HepG2 (cell line): ENCODE measurements around the gene CFAP45. TPM values are rescaled to one million over a fixed set of nuclear protein-coding genes. Genes with fewer than 3 reads are reported as not detected.

ENCODE experiments used
- ATAC-seq: fragments of 200-7000 bp; cut with Tn5 transposase; 3 replicates; pipeline ENCODE4 v1.9.1; 2020; ENCODE audit warnings: mild to moderate bottlenecking, moderate library complexity
- BruUV-seq: library from RNA; stranded (reverse); fragments of 400-500 nt; replicated peaks from 2 replicates; lab custom pipeline; 2021; lab: Mats Ljungman, UMichigan
- CTCF ChIA-PET: fragments of 300-600 bp; formaldehyde crosslinking; extraction: SDS; loops from one replicate; lab custom pipeline; 2021; ENCODE audit warnings: low total read pairs, inconsistent platforms, low intra/inter-chr PET ratio; lab: Yijun Ruan, JAX
- POLR2A ChIA-PET: fragments of 350-600 bp; sonication (Branson Sonifier 250); formaldehyde crosslinking; loops from one replicate; lab custom pipeline; 2020; ENCODE audit warnings: antibody characterized with exemption, inconsistent platforms; lab: Yijun Ruan, JAX
- DNase-seq: peaks from one replicate; pipeline ENCODE4 v3.0.0-alpha.2; 2015; ENCODE audit warnings: low spot score
- FAIRE-seq: peaks from 3 replicates; lab custom pipeline; 2011; peaks lifted over from hg19 to GRCh38; lab: Jason Lieb, UNC
- H2AFZ ChIP-seq: one replicate; pipeline ENCODE4 v1.6.1; 2011; ENCODE audit warnings: low read length, inconsistent platforms
- H3K27ac ChIP-seq: fragments of 300-600 bp; 3 replicates; pipeline ENCODE4 v1.8.0; 2011; ENCODE audit warnings: mixed run types, mild to moderate bottlenecking, mixed read lengths, low read length, inconsistent platforms; ENCODE audit not compliant: insufficient read depth; ENCODE audit errors: extremely low read length
- H3K27me3 ChIP-seq, 2 experiments: fragments of 200-600 bp in 1 of 2; 2 replicates in 1 of 2; 3 replicates in 1 of 2; pipeline versions ENCODE4 v1.6.0 to v1.8.0; 2011; ENCODE audit warnings: low read length in 2 of 2, mild to moderate bottlenecking in 2 of 2, moderate library complexity in 2 of 2, inconsistent platforms in 1 of 2; ENCODE audit not compliant: insufficient read depth in 2 of 2, control insufficient read depth in 1 of 2
- H3K36me3 ChIP-seq, 2 experiments: fragments of 200-600 bp in 1 of 2; replicated peaks in 1 of 2; 2 replicates in 1 of 2; 3 replicates in 1 of 2; pipeline versions ENCODE4 v1.5.1 to v1.8.0; 2011; ENCODE audit warnings: low read length in 2 of 2, inconsistent platforms in 1 of 2; ENCODE audit not compliant: insufficient read depth in 2 of 2, control insufficient read depth in 1 of 2
- H3K4me1 ChIP-seq: 2 replicates; pipeline ENCODE4 v1.5.1; 2012; ENCODE audit warnings: low read length, inconsistent platforms; ENCODE audit not compliant: insufficient read depth
- H3K4me2 ChIP-seq: 2 replicates; pipeline ENCODE4 v1.6.0; 2011; ENCODE audit warnings: low read depth, low read length, inconsistent platforms
- H3K4me3 ChIP-seq, 3 experiments: fragments of 200-600 bp in 1 of 3; sonication (generic), shearing (Covaris generic) in 1 of 3; replicated peaks in 1 of 3; 2 replicates each; pipeline ENCODE4 v1.5.1; 2011 to 2016; ENCODE audit warnings: low read length in 3 of 3, inconsistent platforms in 2 of 3, low read depth in 2 of 3, mild to moderate bottlenecking in 2 of 3, control low read depth in 1 of 3, mixed read lengths in 1 of 3; ENCODE audit not compliant: insufficient read depth in 1 of 3
- H3K79me2 ChIP-seq: one replicate; pipeline ENCODE4 v1.6.1; 2011; ENCODE audit warnings: low read length, inconsistent platforms; ENCODE audit not compliant: insufficient read depth
- H3K9ac ChIP-seq: 2 replicates; pipeline ENCODE4 v1.6.0; 2011; ENCODE audit warnings: mild to moderate bottlenecking, low read depth, low read length, inconsistent platforms; ENCODE audit not compliant: insufficient read depth
- H3K9me3 ChIP-seq: 2 replicates; pipeline ENCODE4 v1.5.1; 2012; ENCODE audit warnings: mild to moderate bottlenecking, low read length
- H4K20me1 ChIP-seq: 2 replicates; pipeline ENCODE4 v1.6.0; 2011; ENCODE audit warnings: inconsistent platforms, mild to moderate bottlenecking, low read length, moderate library complexity; ENCODE audit not compliant: insufficient read depth
- CSRNP2 ChIP-seq: sonication (generic); formaldehyde crosslinking; conservative IDR thresholded peaks from 2 replicates; pipeline ENCODE4 v1.8.0; 2022; ENCODE audit warnings: low read depth, missing genetic modification reagents
- HNRNPUL1 ChIP-seq: fragments of 200-400 bp; formaldehyde crosslinking; IDR thresholded peaks from 2 replicates; pipeline ENCODE4 v1.6.1; 2017; ENCODE audit warnings: low read depth, mild to moderate bottlenecking, low read length, moderate library complexity
- ISL2 ChIP-seq: sonication (generic); formaldehyde crosslinking; IDR thresholded peaks from 2 replicates; pipeline ENCODE4 v1.5.0; 2020; ENCODE audit warnings: missing genetic modification reagents
- MED13 ChIP-seq: sonication (generic); formaldehyde crosslinking; IDR thresholded peaks from 2 replicates; pipeline ENCODE4 v1.5.0; 2020; ENCODE audit warnings: missing genetic modification reagents
- TP53 ChIP-seq: sonication (generic); formaldehyde crosslinking; conservative IDR thresholded peaks from 2 replicates; pipeline ENCODE4 v1.4.0; 2020; ENCODE audit warnings: missing genetic modification reagents
- YEATS4 ChIP-seq: sonication (generic); formaldehyde crosslinking; IDR thresholded peaks from 2 replicates; pipeline ENCODE4 v1.4.0; 2020; ENCODE audit warnings: missing genetic modification reagents, borderline replicate concordance
- ZNF264 ChIP-seq: sonication (generic); formaldehyde crosslinking; IDR thresholded peaks from 2 replicates; pipeline ENCODE4 v1.4.0; 2020; ENCODE audit warnings: missing genetic modification reagents
- ZNF782 ChIP-seq: sonication (generic); formaldehyde crosslinking; IDR thresholded peaks from 2 replicates; pipeline ENCODE4 v1.4.0; 2020; ENCODE audit warnings: missing genetic modification reagents, mild to moderate bottlenecking, borderline replicate concordance
- WGBS: methylation state at CpG from one replicate; pipeline ENCODE4 v1.1.6; 2017; ENCODE audit warnings: low lambda C conversion rate; 5-methylcytosine and 5-hydroxymethylcytosine counted together
- in situ Hi-C: cut with HindIII; loops from 2 replicates; pipeline ENCODE4 v1.10.0; 2017; ENCODE audit warnings: low pct_unique_long_range_greater_than_20kb; ENCODE audit not compliant: extremely low pct_ligation_motif_present
- intact Hi-C: fragments of 100-400 bp; cut with micrococcal nuclease; formaldehyde crosslinking; loops from one replicate; pipeline ENCODE4 v1.10.0; 2022; ENCODE audit not compliant: unreplicated experiment
- polyA plus RNA-seq, 8 experiments: library from polyadenylated mRNA; depleted of rRNA in 3 of 8; stranded (reverse) in 7 of 8; unstranded in 1 of 8; fragments of >200 nt; fragmentation: Illumina TruSeq in 4 of 8; extraction: Trizol in 4 of 8; gene quantifications; 2 replicates each; pipeline versions ENCODE4 v1.2.1 to v1.2.3, GENCODE V29; 2011 to 2016; ENCODE audit warnings: low read depth in 4 of 8, missing spikeins in 1 of 8, mixed read lengths in 1 of 8; ENCODE audit not compliant: insufficient read depth in 1 of 8
- total RNA-seq, 5 experiments: library from RNA; depleted of rRNA; stranded (reverse); fragments of >200 nt; fragmentation: Illumina TruSeq; extraction: Trizol; gene quantifications; 2 replicates each; pipeline ENCODE4 v1.2.3, GENCODE V29; 2016; ENCODE audit warnings: low read depth in 1 of 5
- TF ChIP-seq, protein P1 (sequence below): sonication (generic); formaldehyde crosslinking; IDR thresholded peaks from 2 replicates; pipeline ENCODE4 v1.5.0; 2020; ENCODE audit warnings: mild to moderate bottlenecking, missing genetic modification reagents, borderline replicate concordance
- TF ChIP-seq, protein P2 (sequence below): sonication (generic); formaldehyde crosslinking; IDR thresholded peaks from 2 replicates; pipeline ENCODE4 v1.4.0; 2020; ENCODE audit warnings: missing genetic modification reagents

Gene CFAP45
- total and polyA plus RNA-seq, 2 of the 13 experiments (the other 11 are each of a cell fraction or from before 2014, with no cell fraction given), result not detected

DNA sequence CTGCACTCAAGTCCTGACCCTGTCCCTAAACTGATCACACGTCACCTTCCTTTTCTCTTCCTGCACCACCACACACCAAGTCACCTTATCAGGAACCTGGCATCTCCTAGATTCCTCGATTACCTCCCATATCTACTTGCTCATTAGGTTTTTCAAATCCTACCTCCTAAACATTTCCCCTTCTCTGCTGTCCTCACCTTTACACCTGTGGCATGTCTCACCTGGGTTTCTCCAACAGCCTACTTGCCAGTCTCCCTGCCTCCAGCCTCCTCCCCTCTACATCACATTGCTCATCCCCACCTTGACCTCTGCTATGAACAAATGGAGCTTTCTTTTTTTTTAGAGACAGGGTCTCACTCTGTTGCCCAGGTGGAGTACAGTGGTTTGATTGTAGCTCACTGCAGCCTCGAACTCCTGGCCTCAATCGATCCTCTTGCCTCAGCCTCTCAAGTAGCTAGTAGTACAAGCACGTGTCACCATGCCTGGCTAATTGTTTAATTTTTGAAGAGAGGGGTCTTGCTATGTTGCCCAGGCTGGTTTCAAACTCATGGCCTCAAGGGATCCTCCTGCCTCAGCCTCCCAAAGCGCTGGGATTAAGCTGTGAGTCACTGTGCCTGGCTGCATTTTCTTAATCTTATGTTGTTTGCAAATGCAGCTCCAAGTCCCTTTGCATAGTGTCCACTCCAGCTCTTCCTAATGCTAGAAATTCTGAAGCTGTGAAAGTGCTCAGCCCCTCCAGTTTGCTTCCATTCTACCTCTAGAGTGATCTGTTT is 39.1 kb upstream of the CFAP45 start:
- Histone ChIP-seq H3K36me3 (no peaks in the 10 kb centered on the region), H2AFZ (no peak overlapping the region), H3K4me2 (no peak overlapping the region), H3K4me1 (peaks cover 13% of the 10 kb centered on the region), H3K9me3 (no peaks in the 10 kb centered on the region), H3K27me3 (peaks cover 13 to 66% of the 10 kb centered on the region in 2 experiments; a peak in 4 of 5 replicates), H3K27ac (no peak overlapping the region), H4K20me1 (no peaks in the 10 kb centered on the region), H3K79me2 (no peaks in the 10 kb centered on the region), H3K9ac (no peak overlapping the region), H3K4me3 (no peak overlapping the region)
- FAIRE-seq, result no peak
- ChIA-PET POLR2A (no interaction called here), CTCF (no interaction called here)
- intact Hi-C loops (loop anchor here (5.0 kb wide), 2 partner anchors 138 to 142 kb away; no protein-coding TSS in a partner anchor), in situ Hi-C loops (loop anchor here (5.0 kb wide), 2 partner anchors 68 to 143 kb away; partner anchors contain the start of gene KCNJ9)
- no peak for ATAC-seq
- BruUV-seq, result no TSS peak
- 26% methylated on average over 6 of the region's 6 CpGs for WGBS
- DNase-seq, result no peak
- TF ChIP-seq HNRNPUL1 (no peak), ZNF264 (CRISPR knock-in tag) (no peak), ZNF782 (no peak), MED13 (CRISPR knock-in tag) (no peak), CSRNP2 (CRISPR knock-in tag) (no peak), YEATS4 (CRISPR knock-in tag) (no peak), TP53 (CRISPR knock-in tag) (no peak), ISL2 (CRISPR knock-in tag) (no peak)
- TF ChIP-seq, protein P1, sequence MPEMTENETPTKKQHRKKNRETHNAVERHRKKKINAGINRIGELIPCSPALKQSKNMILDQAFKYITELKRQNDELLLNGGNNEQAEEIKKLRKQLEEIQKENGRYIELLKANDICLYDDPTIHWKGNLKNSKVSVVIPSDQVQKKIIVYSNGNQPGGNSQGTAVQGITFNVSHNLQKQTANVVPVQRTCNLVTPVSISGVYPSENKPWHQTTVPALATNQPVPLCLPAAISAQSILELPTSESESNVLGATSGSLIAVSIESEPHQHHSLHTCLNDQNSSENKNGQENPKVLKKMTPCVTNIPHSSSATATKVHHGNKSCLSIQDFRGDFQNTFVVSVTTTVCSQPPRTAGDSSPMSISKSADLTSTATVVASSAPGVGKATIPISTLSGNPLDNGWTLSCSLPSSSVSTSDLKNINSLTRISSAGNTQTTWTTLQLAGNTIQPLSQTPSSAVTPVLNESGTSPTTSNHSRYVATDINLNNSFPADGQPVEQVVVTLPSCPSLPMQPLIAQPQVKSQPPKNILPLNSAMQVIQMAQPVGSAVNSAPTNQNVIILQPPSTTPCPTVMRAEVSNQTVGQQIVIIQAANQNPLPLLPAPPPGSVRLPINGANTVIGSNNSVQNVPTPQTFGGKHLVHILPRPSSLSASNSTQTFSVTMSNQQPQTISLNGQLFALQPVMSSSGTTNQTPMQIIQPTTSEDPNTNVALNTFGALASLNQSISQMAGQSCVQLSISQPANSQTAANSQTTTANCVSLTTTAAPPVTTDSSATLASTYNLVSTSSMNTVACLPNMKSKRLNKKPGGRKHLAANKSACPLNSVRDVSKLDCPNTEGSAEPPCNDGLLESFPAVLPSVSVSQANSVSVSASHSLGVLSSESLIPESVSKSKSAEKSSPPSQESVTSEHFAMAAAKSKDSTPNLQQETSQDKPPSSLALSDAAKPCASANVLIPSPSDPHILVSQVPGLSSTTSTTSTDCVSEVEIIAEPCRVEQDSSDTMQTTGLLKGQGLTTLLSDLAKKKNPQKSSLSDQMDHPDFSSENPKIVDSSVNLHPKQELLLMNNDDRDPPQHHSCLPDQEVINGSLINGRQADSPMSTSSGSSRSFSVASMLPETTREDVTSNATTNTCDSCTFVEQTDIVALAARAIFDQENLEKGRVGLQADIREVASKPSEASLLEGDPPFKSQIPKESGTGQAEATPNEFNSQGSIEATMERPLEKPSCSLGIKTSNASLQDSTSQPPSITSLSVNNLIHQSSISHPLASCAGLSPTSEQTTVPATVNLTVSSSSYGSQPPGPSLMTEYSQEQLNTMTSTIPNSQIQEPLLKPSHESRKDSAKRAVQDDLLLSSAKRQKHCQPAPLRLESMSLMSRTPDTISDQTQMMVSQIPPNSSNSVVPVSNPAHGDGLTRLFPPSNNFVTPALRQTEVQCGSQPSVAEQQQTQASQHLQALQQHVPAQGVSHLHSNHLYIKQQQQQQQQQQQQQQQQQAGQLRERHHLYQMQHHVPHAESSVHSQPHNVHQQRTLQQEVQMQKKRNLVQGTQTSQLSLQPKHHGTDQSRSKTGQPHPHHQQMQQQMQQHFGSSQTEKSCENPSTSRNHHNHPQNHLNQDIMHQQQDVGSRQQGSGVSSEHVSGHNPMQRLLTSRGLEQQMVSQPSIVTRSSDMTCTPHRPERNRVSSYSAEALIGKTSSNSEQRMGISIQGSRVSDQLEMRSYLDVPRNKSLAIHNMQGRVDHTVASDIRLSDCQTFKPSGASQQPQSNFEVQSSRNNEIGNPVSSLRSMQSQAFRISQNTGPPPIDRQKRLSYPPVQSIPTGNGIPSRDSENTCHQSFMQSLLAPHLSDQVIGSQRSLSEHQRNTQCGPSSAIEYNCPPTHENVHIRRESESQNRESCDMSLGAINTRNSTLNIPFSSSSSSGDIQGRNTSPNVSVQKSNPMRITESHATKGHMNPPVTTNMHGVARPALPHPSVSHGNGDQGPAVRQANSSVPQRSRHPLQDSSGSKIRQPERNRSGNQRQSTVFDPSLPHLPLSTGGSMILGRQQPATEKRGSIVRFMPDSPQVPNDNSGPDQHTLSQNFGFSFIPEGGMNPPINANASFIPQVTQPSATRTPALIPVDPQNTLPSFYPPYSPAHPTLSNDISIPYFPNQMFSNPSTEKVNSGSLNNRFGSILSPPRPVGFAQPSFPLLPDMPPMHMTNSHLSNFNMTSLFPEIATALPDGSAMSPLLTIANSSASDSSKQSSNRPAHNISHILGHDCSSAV (CRISPR knock-in tag), result no peak
- TF ChIP-seq, protein P2, sequence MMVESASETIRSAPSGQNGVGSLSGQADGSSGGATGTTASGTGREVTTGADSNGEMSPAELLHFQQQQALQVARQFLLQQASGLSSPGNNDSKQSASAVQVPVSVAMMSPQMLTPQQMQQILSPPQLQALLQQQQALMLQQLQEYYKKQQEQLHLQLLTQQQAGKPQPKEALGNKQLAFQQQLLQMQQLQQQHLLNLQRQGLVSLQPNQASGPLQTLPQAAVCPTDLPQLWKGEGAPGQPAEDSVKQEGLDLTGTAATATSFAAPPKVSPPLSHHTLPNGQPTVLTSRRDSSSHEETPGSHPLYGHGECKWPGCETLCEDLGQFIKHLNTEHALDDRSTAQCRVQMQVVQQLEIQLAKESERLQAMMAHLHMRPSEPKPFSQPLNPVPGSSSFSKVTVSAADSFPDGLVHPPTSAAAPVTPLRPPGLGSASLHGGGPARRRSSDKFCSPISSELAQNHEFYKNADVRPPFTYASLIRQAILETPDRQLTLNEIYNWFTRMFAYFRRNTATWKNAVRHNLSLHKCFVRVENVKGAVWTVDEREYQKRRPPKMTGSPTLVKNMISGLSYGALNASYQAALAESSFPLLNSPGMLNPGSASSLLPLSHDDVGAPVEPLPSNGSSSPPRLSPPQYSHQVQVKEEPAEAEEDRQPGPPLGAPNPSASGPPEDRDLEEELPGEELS (CRISPR knock-in tag), result no peak
